Fibroblast of skin of right biceps (primary cell): Measurements from ENCODE around the gene AGER.

ENCODE experiments used
- DNase-seq: peaks from one replicate; pipeline ENCODE4 v3.0.0-alpha.2; 2013

Gene AGER

DNA sequence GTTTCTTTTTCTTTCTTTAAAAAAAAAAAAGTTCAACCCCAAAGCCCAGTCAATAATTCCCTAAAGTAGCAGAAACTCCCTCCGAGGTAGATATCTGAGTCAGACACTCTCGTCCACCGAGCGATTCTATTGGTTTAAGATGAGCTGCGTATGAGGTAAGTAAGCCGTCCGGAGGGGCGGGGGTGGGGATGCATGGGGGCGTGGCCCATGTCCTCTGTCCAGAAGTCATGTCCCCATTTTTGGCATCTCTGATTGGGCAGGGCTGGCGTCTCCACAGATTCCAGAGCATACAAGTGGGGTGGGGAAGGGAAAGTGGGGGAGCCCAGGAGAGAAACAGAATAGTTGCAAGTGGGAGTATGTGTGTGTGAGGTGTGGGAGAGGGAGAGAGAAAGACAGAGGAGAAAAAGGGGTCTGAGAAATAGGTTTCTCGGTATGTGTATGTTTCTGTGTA, 1.7 kb upstream of the AGER start:
- DNase-seq, result peak; percentile 91

DNA sequence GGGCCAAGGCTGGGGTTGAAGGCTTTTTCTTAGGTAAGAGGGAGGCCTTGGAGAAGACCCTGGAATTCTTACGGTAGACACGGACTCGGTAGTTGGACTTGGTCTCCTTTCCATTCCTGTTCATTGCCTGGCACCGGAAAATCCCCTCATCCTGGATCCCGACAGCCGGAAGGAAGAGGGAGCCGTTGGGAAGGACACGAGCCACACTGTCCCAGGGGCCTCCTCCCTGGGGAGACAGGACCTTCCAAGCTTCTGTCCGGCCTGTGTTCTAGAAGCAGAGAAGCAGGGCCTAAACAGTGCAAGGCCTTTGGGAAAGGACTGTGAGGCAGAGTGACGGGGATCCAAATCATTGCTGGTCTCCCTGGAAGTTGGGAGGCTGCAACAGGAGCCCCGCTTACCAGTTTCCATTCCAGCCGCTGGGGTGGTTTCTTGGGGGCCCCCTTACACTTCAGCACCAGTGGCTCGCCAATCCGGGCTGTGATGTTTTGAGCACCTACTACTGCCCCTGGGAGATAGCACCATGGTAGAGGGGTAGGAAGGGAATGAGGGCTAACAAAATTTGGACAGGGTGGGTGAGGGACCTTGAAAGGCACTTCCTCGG, 470 bp downstream of the AGER start:
- no peak for DNase-seq

DNA sequence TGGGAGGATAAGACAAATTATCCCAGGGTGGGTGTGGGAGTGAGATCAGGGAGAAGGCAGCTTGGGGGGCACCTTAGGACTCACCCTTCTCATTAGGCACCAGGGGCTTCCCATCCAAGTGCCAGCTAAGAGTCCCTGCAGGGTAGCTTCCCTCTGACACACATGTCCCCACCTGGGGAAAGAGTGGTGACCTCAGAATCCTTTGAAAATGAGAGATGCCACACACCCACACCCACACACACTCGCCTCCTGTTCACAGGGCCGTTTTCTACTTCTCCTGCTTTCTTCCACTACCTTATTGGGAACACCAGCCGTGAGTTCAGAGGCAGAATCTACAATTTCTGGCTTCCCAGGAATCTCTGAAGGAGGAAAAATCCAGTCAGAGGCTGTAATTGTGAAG, 1.0 kb downstream of the AGER start:
- DNase-seq, result no peak

DNA sequence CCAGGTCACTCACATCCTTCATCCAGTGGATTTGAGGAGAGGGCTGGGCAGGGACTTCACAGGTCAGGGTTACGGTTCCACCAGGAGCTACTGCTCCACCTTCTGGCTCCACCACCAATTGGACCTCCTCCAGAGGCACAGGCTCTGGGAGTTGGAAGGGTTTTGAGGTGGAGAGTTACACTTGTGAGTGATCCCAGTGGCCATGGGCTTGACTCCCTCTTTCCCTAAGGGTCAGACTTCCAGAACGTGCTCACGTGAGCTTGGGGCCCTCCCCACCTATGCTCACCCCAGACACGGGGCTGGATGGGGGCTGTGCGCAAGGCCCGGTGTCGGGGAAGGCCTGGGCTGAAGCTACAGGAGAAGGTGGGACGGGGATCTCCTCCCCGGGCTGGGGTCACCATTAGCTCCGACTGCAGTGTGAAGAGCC, 1.5 kb downstream of the AGER start:
- no peak for DNase-seq

GRCh38 chr6:32181915-32182529, 2.0 kb downstream of the AGER start:
- no peak for DNase-seq

DNA sequence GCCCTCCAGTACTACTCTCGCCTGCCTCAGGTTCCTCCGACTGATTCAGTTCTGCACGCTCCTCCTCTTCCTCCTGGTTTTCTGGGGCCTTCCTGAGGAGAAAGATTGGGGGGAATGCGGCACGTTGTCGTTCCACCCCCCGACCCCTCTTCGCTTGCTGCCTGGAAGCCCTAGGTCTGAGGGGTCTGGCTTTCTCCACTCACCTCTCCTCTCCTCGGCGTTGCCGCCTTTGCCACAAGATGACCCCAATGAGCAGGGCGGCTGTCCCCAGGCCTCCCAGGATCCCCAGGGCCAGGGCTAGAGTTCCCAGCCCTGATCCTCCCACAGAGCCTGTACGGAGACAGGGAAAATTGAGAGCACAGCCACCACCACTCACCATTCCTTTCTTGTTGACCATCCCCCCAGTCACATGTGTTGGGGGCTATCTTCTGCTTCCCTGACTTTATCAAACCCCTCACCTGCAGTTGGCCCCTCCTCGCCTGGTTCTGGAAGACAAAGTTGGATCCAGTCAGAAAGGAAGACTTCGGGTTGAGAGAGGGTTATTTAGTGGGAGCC, 2.8 kb downstream of the AGER start:
- no peak for DNase-seq

- DNase-seq, result no peak
These were observed 4.2 kb downstream of the AGER start for GRCh38 chr6:32179766-32180405.

GRCh38 chr6:32178547-32179440, 5.3 kb downstream of the AGER start:
- no peak for DNase-seq

DNA sequence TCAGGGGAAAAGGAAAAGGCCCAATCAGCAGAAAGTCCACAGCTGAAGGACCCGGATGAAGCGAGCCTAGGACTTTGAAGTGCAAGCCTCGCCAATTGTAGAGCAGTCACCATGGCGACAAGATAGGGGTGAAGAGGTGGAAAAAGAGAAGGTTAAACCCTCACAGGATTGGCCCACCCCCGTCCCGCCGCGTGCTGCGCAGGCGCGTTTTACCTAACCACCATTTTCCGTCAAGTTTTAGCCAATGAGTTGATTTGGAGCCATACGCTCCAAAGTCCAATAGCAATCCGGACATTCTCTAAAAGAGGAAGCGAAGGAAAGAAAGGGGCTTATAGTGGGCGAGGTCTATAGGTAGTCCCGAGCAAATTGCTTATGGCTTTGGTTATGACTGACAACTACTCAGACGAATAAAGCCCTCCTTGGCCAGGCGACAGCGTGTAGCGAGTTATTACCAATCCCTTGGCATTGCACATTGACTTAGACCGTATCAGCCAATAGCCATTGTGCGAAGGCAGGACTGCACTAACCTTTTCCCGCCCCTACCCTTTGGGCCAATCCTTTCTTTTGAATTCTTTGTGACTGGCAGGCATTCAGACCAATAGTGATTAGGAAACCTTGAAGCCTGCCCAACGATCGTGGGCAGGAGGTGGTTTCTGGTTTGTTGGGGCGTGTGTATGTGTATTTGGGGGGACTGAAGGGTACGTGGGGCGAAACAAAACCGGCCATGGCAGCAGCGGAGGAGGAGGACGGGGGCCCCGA, 6.1 kb downstream of the AGER start, which contains the start of gene RNF5:
Gene RNF5, plus strand, starts transcription at position 618 of the 759 bp plus-strand sequence. Its CDS starts 107 bp downstream, at position 725.
- DNase-seq, result peak; percentile 100

DNA sequence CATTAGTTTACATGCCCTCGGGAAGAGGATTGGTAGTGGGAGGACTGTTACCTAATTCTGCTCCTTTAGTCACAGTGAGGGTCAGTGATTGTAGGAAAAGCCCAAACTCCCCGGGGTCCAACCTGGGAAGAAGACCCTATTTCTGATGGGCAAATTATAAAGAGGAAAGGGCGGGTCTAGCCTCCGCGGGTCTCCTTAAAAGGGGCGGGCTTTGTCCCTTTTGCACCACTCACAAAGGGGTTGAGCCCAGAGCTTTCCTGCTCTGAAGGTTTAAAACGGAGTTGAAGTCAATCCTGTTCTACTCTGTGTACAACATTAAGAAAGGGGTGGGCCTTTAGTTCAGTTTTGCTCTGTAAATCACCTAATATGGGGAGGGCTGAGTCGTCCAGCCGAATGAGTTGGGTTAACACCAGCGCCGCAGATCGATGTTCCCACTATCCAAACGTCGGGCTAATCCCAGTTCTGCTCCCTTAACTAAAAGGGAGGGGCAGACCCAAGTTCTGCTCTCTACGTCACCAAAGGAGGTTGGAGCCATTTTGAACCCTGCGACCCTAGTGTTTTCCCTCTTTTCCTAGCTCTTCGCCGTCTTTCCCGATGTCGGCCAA, 6.8 kb downstream of the AGER start:
- no peak for DNase-seq

DNA sequence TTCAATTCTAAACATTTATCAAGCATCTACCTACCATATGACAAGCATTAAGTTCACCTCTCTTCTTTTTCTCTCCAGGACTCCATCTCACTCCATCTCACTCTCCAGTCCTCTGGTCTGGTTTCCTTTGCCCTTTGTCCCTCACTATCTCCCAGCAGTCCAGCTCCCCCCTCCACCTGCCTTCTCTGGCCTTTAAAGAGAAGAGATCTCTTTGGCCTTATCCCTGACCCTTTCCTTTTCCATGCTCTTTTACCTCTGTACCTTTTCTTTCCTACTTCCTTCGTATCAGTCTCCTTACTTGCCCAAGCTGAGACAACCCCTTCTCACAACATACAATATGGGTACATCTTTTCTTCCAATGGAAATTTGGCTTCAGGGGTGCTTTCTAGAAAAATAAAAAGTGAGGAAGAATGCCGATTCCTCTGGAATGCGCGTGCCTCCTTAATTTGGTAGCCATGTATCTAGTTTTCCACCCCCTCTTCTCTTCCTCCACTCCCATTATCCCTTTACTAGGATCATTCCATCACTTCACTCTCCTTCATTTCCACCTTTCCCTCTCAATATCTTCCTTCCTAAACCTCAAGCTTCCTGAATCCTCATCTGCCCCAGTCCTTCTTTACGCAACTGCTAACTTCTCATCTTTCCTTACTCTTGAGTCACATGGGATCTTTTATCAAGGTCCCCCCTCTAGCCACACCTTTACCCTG, 7.4 kb downstream of the AGER start:
- peak; percentile 64 for DNase-seq

DNA sequence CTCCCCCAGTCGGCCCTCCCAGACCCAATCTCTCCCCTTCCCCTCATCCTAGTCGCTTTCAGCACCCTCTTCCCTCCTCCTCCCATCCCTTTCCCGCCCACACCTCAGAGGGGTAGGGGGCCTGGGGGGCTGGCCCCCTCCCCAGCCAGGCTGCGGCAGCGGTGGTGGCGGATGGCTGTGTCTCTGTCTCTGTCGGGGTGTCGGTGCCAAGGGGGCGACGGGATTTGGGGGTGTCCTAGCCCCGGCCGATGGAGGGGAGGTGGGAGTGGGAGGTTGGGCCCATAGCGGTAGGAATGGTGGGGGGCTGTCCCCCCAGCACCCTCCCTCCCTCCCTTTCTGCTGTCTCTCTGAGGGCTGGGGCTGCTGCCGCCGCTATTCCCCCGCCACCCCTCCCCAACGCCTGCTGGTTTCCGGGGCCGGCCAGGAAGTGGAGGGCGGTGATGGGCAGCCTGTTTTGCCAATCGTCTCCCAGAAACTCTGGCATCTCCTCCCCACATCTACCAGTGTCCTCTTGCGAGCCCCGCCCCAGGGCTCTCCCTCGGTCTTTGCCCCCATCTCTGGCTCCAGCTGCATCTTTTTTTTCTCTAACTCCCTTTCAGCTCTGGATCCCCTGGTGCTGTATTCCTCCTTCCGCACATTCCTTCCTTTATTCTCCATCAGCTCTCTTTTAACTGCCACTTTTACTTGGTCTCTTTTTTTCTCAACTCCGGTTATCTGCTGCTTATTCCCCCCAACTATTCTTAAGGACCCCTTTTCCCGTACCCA, 8.2 kb downstream of the AGER start, which contains the start of gene AGPAT1:
Gene AGPAT1, minus strand, starts transcription at position 374 of the 765 bp plus-strand sequence. CDS start 4,588 bp downstream, outside the sequence.
- DNase-seq, result peak; percentile 98

DNA sequence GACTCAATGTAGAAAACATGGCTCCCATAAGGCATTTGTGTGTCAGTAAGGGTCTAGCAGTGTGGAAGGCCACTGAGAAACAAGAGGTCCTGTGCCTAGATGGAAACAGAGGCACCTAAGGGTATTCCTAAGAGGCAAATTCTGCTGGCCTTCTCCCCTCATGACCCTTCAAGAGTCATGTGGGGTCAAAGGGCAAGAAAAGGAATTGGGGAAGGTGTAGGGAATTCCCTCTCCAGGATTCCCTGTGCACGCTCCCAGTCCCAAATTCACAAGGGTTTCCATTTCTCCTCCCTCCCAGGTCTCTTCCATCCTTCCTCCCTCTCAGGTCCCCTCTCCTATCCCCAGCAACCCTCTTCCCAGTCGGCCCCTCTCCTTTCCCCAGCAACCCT, 8.7 kb downstream of the AGER start:
- no peak for DNase-seq

- DNase-seq, result no peak
These were observed 9.6 kb downstream of the AGER start for GRCh38 chr6:32174416-32174815.

DNA sequence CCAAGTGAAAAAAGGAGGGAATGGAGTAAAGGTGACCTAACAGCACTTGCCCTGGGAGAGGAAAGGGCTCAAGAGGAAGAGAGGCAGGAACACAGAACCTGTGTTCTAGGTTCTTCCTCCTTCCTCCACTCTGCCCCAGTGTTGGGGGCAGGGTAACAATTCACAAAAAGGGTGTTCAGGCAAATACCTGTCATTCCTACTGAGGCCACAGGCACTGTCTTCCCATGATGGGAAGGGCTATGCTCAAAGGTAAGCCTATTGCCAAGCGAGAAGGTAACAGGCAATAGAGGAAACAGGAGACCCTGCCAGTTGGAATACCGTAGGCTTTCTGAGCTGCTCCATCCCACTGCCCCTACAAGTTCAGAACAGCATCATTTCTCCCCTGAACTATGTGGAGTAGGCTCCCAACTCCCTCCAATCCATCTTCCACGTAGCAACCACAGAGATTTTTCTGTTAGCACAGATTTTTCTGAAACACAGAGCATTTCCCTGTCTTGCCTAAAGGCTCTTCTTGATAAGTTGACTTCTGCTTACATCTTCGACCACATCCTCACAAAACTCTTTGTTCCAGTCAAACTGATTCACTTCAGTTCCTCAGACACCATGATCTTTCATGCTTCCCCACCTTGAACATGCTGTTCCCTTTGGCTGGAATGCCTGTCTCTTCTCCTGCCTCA, 10.9 kb downstream of the AGER start:
- DNase-seq, result no peak

DNA sequence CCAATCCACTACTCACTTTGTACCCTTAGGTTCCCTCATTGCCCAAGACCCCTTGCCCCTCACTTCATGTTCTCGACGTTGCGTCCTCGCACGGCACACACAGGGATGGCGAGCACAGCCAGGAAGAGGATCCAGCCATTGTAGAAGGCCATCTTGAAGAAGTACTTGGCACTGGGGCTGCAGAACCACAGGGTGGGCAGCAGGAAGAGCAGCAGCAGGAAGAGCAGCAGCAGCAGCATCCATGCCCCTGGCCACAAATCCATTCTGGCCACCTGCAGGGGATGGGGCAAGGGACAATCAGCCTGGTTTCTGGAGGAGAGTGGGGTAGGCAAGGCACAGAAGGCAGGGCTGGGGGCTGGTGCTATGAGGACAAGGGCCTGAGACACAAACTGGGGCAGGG, 12.8 kb downstream of the AGER start:
- no peak for DNase-seq

- DNase-seq, result no peak
These were observed 13.8 kb downstream of the AGER start for GRCh38 chr6:32170294-32170693.

- DNase-seq, result peak; percentile 66
These were observed 15.1 kb downstream of the AGER start for GRCh38 chr6:32168807-32169591.

GRCh38 chr6:32168350-32168749, 15.7 kb downstream of the AGER start:
- DNase-seq, result no peak
